Measurements from ENCODE around the gene ZC3H4.
"Not testable (repeated sequence)": the region's sequence is repeated elsewhere in the genome, so short reads cannot be mapped to it uniquely, and the experiment has no call there.

Gene ZC3H4

GRCh38 chr19:47056411-47056810 is 57.2 kb downstream of the ZC3H4 start:
- no peak for TF ChIP-seq CTCF (conservative IDR thresholded peaks at IDR 0.05; ENCODE audit: low read depth, low read length)
- no peak overlapping the region for H3K4me3 ChIP-seq (ENCODE audit: low read depth, low read length)
- no peak for DNase-seq (ENCODE audit: low read depth)

- H3K4me3 ChIP-seq (ENCODE audit: low read depth, low read length); DNase-seq (ENCODE audit: low read depth): not testable (repeated sequence)
These were observed 63.0 kb downstream of the ZC3H4 start for GRCh38 chr19:47050562-47050961.

DNA sequence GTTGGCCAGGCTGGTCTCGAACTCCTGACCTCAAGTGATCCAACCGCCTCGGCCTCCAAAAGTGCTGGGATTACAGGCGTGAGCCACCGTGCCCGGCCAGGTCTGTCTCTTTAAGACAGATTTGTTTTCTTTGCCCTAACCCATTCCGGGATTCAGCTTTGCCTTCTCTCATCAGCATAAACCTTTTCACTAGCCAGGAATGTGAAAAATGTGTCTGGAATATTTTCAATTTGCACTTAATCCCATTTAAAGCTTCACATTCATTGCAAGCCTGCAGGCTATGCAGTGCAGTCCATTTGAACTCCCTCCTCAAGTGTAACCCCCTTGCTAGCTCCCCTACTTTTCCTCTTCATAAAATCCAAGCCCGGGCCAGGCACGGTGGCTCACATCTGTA is 64.3 kb downstream of the ZC3H4 start:
- peak; percentile 67 for DNase-seq (ENCODE audit: low read depth)
- H3K4me3 ChIP-seq (ENCODE audit: low read depth, low read length), result no peak overlapping the region
- no peak for TF ChIP-seq CTCF (conservative IDR thresholded peaks at IDR 0.05; ENCODE audit: low read depth, low read length)

DNA sequence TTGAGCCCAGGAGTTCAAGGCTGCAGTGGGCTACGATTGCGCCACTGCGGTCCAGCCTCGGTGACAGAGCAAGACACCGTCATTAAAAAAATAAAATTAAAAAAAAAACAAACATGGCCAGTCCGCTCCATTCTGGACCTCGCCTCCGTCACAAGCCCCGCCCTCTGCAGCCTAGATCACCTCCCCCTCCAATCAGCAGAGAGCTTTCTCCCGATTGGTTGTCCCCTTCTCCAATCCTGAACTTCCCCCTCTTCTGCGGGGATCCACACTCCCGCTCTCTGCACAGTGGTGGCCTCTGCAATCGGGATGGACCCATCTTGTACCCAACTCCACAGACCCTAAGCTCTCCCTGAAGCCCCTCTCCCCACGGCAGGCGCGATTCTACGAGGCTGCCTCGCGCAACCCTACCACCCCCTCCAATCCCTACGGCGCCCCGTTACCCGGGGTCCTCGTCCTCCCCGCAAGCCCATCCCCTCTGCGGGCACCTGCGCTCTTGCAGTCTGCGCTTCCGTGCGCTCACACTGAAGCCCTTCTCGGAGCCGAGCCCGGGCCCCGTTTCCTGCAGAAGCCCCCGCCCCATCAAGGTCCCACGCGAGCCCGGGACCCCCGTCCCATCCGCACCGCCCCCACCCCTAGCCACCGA is 65.7 kb downstream of the ZC3H4 start:
- TF ChIP-seq CTCF (conservative IDR thresholded peaks at IDR 0.05; ENCODE audit: low read depth, low read length), result no peak
- peak; percentile 97 for DNase-seq (ENCODE audit: low read depth)
- peak overlapping the region; percentile 74 for H3K4me3 ChIP-seq (ENCODE audit: low read depth, low read length)

DNA sequence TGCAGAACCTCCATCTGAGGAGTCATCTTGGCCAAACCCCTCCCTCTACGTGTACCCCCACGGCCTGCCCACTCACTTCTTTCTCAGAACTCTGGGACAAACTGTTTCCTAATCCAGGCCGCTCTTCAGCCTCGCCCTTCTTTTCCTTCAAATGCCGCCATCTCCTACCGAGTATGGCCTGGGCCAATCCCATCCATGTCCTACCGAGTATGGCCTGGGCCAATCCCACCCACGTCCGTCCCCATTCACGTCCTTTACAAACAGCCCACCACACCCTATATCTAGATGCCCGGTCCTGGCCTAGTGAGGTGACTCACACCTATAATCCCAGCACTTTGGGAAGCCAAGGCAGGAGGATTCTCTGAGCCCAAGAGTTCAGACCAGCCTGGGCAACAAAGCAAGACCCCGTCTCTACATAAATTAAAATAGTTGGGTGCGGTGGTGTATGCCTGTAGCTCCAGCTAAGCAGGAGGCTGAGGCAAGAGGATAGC is 66.3 kb downstream of the ZC3H4 start:
- no peak for DNase-seq (ENCODE audit: low read depth)
- H3K4me3 ChIP-seq (ENCODE audit: low read depth, low read length), result peak overlapping the region; percentile 74

GRCh38 chr19:47045867-47046470 is 67.6 kb downstream of the ZC3H4 start:
- TF ChIP-seq CTCF (conservative IDR thresholded peaks at IDR 0.05; ENCODE audit: low read depth, low read length), result no peak
- DNase-seq (ENCODE audit: low read depth), result no peak
- no peak overlapping the region for H3K4me3 ChIP-seq (ENCODE audit: low read depth, low read length)

More for the DNA sequence above, 66.3 kb downstream of the ZC3H4 start:
- TF ChIP-seq CTCF (conservative IDR thresholded peaks at IDR 0.05; ENCODE audit: low read depth, low read length), result no peak

DNA sequence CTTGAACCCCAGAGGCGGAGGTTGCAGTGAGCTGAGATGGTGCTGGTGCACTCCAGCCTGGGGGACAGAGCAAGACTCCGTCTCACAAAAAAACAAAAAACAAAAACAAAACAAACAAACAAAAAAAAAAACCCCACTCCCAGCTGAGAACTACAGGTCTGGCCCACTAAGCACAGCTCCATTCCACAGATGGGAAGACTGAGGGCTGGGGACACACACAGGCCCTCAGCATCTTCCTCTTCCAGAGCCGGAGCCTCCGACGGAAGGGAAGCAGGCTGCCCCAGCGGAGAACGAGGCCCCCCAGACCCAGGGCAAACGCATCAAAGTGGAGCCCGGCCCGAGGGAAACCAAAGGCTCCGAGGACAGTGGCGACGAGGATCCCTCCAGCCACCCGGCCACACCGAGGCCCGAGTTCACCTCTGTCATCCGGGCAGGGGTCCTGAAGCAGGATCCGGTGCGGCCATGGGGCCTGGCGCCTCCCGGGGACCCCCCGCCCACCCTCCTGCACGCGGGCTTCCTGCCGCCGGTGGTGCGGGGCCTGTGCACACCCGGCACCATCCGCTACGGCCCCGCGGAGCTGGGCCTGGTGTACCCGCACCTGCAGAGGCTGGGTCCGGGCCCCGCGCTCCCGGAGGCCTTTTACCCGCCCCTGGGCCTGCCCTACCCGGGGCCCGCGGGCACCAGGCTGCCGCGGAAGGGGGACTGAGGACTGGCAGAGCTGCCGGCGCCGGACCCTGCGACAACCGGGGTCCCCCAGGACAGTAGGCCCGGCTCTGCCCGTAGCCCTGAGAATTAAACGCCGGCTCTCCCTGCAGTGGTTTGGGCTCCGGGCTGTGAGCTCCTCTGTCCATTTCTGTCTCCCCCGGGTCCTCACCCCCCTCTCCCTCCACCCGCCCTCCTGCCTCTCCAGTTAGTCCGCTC is 68.4 kb downstream of the ZC3H4 start:
- TF ChIP-seq CTCF (conservative IDR thresholded peaks at IDR 0.05; ENCODE audit: low read depth, low read length), result no peak
- no peak overlapping the region for H3K4me3 ChIP-seq (ENCODE audit: low read depth, low read length)
- DNase-seq (ENCODE audit: low read depth), result no peak
